Measurements from ENCODE around the gene MTUS2. TPM values are rescaled to one million over a fixed set of nuclear protein-coding genes. Genes with fewer than 3 reads are reported as not detected.
A peak's percentile ranks its signal among the peaks of the same experiment; 100 is the strongest.

MTUS2 gene
- total RNA-seq, 1 experiment from 2014 or later = not detected

GRCh38 chr13:29227576-29227975, 407.4 kb downstream of the MTUS2 start:
- DNase-seq (ENCODE audit: low read depth) = no peak

GRCh38 chr13:29230299-29230845, 410.2 kb downstream of the MTUS2 start:
- no peak for DNase-seq (ENCODE audit: low read depth)

DNA sequence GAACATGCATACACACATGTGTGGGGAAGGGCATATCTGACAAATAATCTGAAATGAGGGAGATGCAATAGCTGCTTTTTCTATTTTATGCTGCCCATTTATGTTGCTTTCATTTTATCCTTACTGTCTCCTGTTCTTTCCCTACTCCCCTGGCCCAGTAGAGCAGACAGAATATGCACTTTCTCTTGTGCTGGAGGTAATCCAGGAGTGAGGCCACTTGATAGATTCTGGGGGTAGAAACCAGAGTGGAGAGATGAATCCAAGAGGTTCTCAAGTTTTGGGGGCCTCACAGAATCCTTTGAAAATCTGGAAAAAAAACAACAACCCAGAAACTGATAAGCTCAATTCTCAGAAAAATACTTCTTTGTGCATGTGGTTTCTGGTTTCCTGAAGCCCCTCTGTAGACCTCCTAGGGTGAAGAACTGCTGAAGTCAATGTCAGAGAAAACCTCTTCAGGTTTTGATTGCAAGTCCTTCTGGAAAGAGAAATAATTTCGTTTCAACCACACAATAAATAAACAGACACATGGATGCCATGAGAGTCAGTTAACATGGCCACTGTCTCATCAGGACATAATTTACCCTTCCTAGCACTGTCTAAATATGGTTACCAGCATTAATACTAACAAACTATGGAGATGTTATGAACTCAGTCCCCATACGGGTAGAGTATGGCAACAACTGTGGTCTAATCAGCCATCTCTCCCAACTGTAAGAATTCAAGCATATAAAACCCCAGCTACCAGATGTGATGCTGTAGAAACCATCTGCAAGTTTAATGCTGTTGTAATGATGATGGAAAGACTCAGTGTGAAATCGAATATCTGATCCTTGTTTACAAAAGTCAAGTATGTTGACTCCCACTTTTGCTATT, 419.8 kb downstream of the MTUS2 start:
- no peak for DNase-seq (ENCODE audit: low read depth)

DNA sequence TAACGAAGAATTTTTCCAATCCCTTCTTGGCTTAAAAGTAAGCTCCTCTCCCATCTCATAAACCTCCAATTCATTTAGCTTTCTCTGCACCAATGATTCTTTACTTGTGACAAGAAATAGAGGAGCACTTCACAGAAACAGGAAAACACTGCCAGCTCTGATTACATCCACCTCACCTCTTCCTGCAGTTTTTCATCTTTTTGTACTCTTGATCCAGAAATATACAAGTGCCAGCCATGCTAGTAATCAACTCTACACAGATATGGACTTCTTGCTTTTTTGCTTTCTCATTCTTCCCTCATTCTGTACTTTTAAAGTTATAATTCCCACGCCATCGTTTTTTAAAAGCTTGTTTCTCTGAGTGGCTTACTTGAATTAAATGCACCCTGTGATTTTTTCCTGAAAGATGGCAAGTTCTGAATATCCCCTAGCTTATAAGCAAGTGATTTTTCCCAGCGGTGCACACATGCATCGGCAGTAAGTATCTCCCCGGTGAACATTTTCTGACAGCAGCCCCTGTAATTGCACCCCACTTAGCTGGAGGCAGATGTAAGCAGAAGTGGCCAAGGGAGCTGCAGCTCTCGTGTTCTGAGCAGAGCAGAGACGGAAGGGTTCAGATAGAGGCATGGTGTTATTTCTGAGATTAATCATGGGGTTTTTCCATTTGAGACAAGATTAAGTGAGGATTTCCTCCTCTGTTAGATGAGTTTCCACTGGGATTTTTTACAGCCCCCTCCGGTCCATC, 434.7 kb downstream of the MTUS2 start:
- DNase-seq (ENCODE audit: low read depth) = no peak

DNA sequence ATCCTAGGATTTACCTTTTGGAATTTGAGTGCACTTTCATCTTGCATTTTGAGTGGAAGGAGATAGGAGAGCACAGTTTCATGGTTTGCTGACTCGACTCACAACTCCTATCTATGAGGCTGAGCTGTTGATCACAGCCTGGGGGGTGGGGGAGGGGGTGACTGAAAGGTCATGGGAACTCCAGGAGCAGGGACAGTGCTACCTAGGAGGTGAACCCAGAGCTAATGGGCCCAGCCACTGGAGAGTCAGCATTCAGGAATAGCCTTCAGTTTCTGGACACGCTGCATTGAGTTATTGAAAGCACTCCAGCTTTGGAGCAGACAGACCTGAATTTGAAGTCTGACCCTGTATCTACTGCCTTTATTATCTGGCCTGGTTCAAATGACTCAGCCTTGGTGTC, 435.4 kb downstream of the MTUS2 start:
- no peak for DNase-seq (ENCODE audit: low read depth)

- peak; percentile 3 for DNase-seq (ENCODE audit: low read depth)
These were observed 440.5 kb downstream of the MTUS2 start for GRCh38 chr13:29260684-29261083.

GRCh38 chr13:29266261-29266660, 446.1 kb downstream of the MTUS2 start:
- no peak for DNase-seq (ENCODE audit: low read depth)

GRCh38 chr13:29266756-29267733, 446.9 kb downstream of the MTUS2 start:
- DNase-seq (ENCODE audit: low read depth) = no peak

DNA sequence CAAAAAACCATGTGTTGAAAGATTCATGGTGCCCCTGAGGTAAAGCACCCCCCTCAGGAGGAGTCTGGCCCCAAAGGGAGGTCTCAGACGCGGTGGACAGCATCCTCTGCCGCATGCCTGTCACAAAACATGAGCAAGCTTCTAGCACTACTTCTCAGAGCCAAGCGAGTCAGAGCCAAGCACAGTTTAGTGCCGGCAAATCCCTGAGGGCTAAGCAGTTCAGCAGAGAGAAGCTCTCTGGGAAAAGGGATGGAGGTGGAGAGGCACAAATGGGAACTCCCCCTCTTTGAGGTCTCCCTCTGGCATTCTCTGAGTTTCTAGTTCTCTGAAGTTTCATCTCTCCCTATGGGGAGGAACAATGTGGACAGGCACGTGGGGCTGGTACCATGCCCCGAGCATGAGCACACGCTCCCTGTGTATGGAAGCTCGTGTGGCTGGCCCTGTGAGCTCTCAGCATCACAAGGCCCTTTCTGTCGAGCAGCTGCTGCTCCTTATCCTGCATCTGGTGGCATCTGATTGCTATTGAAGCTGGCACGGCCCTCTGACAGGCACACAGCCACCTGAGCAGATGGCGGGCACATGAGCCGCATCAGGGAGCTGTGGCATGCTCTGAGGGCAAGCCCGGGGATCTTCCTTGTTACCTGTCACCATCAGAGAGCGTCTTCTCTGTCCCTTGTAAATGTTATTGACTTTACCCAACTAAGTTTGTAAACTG, 450.3 kb downstream of the MTUS2 start:
- no peak for DNase-seq (ENCODE audit: low read depth)

DNA sequence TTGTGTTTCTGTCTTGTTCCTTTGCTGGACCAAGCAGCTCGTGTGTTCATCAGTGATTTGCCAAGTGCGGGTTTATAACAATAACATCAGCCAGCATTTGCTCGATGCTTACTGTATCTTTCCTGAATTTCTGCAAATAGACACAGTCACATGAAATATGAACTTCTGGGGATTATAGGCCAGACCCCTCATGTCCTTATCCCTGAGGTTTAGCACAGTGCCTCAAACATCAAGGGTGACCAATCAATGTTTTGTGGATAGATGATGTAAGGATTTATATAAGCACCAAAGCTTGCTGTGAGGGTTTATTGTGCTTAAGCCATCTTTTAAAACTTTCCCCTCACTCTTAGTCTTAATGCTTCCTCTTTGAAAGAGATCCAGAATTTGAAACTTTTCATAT, 451.5 kb downstream of the MTUS2 start:
- no peak for DNase-seq (ENCODE audit: low read depth)

- no peak for DNase-seq (ENCODE audit: low read depth)
These were observed 459.5 kb downstream of the MTUS2 start for GRCh38 chr13:29279356-29280254.

GRCh38 chr13:29281932-29282495, 461.9 kb downstream of the MTUS2 start:
- DNase-seq (ENCODE audit: low read depth) = no peak

GRCh38 chr13:29284726-29285125, 464.6 kb downstream of the MTUS2 start:
- no peak for DNase-seq (ENCODE audit: low read depth)

GRCh38 chr13:29287237-29287636, 467.1 kb downstream of the MTUS2 start:
- no peak for DNase-seq (ENCODE audit: low read depth)

GRCh38 chr13:29292045-29292444, 471.9 kb downstream of the MTUS2 start:
- DNase-seq (ENCODE audit: low read depth) = no peak

DNA sequence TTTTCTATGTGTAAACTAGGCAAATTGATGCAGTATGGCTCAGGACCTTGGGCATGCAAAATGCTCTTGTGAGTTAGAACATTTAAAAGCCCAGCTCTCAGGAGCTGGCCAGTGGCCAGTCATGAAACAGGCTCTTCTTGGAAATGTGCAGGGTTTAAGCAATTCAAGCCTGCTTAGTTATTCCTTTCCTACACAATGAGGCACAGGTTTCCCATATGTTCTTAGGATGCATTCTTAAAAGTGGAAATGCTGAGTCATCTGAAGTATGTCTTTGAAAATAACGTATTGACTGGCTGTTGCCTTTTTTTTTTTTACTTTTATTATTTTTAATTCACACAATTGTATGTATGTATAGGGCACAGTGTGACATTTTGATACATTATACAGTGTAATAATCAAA, 474.7 kb downstream of the MTUS2 start:
- no peak for DNase-seq (ENCODE audit: low read depth)

GRCh38 chr13:29301027-29301426, 480.9 kb downstream of the MTUS2 start:
- DNase-seq (ENCODE audit: low read depth) = no peak

GRCh38 chr13:29304148-29304547, 484.0 kb downstream of the MTUS2 start:
- DNase-seq (ENCODE audit: low read depth) = no peak

DNA sequence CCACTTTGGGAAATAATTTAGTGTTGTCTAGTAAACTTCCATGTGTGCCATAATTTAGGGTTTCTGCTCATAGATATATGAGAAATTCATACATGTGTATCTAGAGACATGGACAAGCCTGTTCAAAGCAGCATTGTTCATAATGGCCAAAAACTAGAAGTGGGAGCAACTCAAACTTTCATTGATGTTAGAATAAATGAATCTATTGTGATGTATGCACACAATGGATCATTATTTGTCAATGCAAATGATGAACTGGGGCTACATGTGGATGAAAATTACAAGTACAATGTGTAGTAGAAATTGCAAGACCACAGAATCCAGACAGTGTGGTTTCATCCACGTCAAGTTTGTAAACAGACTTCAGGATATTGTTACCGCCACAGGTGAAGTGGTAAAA, 490.7 kb downstream of the MTUS2 start:
- no peak for DNase-seq (ENCODE audit: low read depth)

All from LHCN-M2 (cell line).